ENCODE data around the gene FATE1. TPM values are rescaled to one million over a fixed set of nuclear protein-coding genes. Genes with fewer than 3 reads are reported as not detected.

FATE1 gene
- total RNA-seq, 2 experiments from 2014 or later = not detected

DNA sequence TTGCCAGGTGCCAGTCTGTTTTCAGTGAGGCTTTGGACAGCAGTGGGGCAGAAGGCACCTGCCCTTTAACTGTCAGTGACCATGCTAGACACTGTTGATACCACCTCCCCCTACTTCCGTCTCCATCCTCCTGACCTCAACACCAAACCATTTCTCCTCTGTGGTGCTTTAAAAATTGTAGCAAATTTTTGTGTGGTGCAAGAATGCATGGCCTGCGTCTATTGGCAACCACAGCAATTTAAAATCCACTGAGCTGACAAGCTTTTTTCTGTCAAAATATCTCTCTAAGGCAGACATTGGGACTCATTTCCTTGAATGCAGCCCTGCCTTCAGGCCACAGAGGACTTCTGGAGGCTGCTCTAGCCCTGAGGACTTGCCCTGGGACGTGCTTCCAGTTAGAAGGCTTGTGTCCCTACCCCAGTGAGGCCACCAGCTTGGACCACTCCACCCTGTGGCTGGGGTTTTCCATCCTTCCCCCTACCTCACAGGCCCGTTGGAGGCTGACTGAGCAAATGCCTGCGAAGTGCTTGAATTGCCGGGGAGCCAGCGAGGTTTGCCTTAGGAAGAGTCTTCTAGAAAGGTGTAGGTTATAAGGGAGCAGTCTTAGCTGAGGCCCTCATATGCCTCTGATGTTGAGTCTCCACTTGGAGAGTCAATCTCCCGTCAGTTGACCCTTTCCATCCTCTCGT, 13.7 kb upstream of the FATE1 start:
- no peaks in the 10 kb centered on the region for H3K36me3 ChIP-seq (ENCODE audit: insufficient read depth, low read length)
- H3K27ac Mint-ChIP-seq = no peak overlapping the region
- no peaks in the 10 kb centered on the region for H3K9me3 ChIP-seq (ENCODE audit: control insufficient read depth in 1 of 2, insufficient read depth in 1 of 2, low read length in 2 of 2)
- no peaks in the 10 kb centered on the region for H3K27me3 Mint-ChIP-seq
- TF ChIP-seq, protein P1, sequence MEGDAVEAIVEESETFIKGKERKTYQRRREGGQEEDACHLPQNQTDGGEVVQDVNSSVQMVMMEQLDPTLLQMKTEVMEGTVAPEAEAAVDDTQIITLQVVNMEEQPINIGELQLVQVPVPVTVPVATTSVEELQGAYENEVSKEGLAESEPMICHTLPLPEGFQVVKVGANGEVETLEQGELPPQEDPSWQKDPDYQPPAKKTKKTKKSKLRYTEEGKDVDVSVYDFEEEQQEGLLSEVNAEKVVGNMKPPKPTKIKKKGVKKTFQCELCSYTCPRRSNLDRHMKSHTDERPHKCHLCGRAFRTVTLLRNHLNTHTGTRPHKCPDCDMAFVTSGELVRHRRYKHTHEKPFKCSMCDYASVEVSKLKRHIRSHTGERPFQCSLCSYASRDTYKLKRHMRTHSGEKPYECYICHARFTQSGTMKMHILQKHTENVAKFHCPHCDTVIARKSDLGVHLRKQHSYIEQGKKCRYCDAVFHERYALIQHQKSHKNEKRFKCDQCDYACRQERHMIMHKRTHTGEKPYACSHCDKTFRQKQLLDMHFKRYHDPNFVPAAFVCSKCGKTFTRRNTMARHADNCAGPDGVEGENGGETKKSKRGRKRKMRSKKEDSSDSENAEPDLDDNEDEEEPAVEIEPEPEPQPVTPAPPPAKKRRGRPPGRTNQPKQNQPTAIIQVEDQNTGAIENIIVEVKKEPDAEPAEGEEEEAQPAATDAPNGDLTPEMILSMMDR (IDR thresholded peaks at IDR 0.05) = no peak
- no peak overlapping the region for H3K4me3 Mint-ChIP-seq
- DNase-seq = no peak
- ATAC-seq (ENCODE audit: poor library complexity) = no peak
- POLR2A ChIA-PET = no interaction called here
- H3K4me3 ChIP-seq (ENCODE audit: low read length) = no peak overlapping the region
- intact Hi-C loops (cut with DNase I, micrococcal nuclease) = no loop called here
- H3K36me3 Mint-ChIP-seq (ENCODE audit: low read depth) = no peaks in the 10 kb centered on the region
- H3K9me3 Mint-ChIP-seq = no peaks in the 10 kb centered on the region
- no peaks in the 10 kb centered on the region for H3K27me3 ChIP-seq (ENCODE audit: control insufficient read depth in 1 of 2, insufficient read depth in 2 of 2, low read length in 2 of 2)
- CTCF ChIA-PET = no interaction called here
- no peak overlapping the region for H3K27ac ChIP-seq (ENCODE audit: low read depth in 1 of 2, low read length in 2 of 2)
- no peaks in the 10 kb centered on the region for H3K4me1 Mint-ChIP-seq (ENCODE audit: low read depth)
- no peaks in the 10 kb centered on the region for H3K4me1 ChIP-seq (ENCODE audit: insufficient read depth, low read length)

DNA sequence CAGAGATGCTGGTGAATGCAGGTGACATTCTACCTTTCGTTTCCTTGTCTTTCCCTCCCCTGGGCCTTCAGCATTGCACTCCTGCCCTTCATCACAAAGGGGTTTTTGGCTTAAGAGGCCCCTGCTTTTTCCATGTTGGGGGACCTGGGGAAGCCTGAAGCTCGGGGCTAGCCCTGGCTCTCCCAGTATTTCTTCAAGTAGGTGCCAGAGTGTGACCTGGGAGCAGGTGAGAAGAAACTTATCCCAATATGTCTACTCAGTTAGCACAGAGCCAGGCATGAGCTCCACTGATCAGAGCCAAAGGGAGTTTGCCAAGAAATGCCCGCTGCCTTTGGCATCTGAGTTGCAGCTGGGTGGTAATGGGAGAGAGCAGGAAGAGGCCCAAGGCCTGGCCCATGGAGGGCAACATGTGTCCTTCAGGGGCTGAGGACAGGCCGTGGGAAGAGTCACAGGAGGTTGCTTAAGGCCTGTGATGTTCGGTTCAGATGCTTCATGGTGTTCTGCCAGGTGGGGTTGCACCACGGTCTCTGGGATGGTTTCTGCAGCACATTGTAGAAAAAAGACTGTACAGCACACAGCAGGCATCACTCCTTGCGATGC, 13.0 kb upstream of the FATE1 start:
- Histone ChIP-seq H3K4me1 (ENCODE audit: insufficient read depth, low read length) (no peaks in the 10 kb centered on the region), H3K9me3 (ENCODE audit: control insufficient read depth in 1 of 2, insufficient read depth in 1 of 2, low read length in 2 of 2) (no peaks in the 10 kb centered on the region), H3K36me3 (ENCODE audit: insufficient read depth, low read length) (no peaks in the 10 kb centered on the region), H3K4me3 (ENCODE audit: low read length) (no peak overlapping the region), H3K27me3 (ENCODE audit: control insufficient read depth in 1 of 2, insufficient read depth in 2 of 2, low read length in 2 of 2) (no peaks in the 10 kb centered on the region), H3K27ac (ENCODE audit: low read depth in 1 of 2, low read length in 2 of 2) (no peak overlapping the region)
- ATAC-seq (ENCODE audit: poor library complexity) (no peak), DNase-seq (no peak)
- H3K4me3 Mint-ChIP-seq = no peak overlapping the region
- no peaks in the 10 kb centered on the region for H3K9me3 Mint-ChIP-seq
- ChIA-PET CTCF (interaction anchor here (0.6 kb wide), 1 partner anchor 410 kb away, joined by 3 read pairs; no protein-coding TSS in a partner anchor), POLR2A (no interaction called here)
- intact Hi-C loops (cut with DNase I, micrococcal nuclease) = no loop called here
- no peaks in the 10 kb centered on the region for H3K36me3 Mint-ChIP-seq (ENCODE audit: low read depth)
- no peaks in the 10 kb centered on the region for H3K27me3 Mint-ChIP-seq
- no peaks in the 10 kb centered on the region for H3K4me1 Mint-ChIP-seq (ENCODE audit: low read depth)
- TF ChIP-seq, protein P1 (IDR thresholded peaks at IDR 0.05) = no peak
- H3K27ac Mint-ChIP-seq = no peak overlapping the region

DNA sequence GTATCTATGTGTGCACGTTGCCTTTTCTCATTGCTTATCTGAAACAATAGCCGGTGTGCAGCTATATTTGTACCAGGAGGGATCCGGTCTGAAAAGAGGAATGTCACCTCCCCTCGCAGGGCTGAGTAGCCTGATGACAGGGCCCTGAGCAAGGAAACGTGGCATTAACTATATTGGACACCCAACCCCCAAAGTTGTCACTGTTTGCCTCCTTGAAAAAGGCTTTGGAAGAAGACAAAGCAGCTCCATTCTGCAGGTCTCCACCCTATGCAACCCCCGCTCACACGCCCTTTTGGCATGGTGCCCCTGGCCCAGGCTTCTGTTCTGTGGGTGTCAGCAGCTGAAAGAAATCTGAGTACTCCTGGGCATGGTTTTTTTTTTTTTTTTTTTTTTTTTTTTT, 12.3 kb upstream of the FATE1 start:
- Histone ChIP-seq H3K27me3 (ENCODE audit: control insufficient read depth in 1 of 2, insufficient read depth in 2 of 2, low read length in 2 of 2) (no peaks in the 10 kb centered on the region), H3K27ac (ENCODE audit: low read depth in 1 of 2, low read length in 2 of 2) (no peak overlapping the region), H3K4me1 (ENCODE audit: insufficient read depth, low read length) (no peaks in the 10 kb centered on the region), H3K9me3 (ENCODE audit: control insufficient read depth in 1 of 2, insufficient read depth in 1 of 2, low read length in 2 of 2) (no peaks in the 10 kb centered on the region), H3K36me3 (ENCODE audit: insufficient read depth, low read length) (no peaks in the 10 kb centered on the region), H3K4me3 (ENCODE audit: low read length) (no peak overlapping the region)
- Mint-ChIP-seq H3K4me3 (no peak overlapping the region), H3K27me3 (no peaks in the 10 kb centered on the region), H3K9me3 (no peaks in the 10 kb centered on the region), H3K4me1 (ENCODE audit: low read depth) (no peaks in the 10 kb centered on the region), H3K27ac (no peak overlapping the region), H3K36me3 (ENCODE audit: low read depth) (no peaks in the 10 kb centered on the region)
- ChIA-PET POLR2A (no interaction called here), CTCF (interaction anchor here (0.6 kb wide), 1 partner anchor 410 kb away, joined by 3 read pairs; no protein-coding TSS in a partner anchor)
- DNase-seq (no peak), ATAC-seq (ENCODE audit: poor library complexity) (no peak)
- TF ChIP-seq, protein P1 (IDR thresholded peaks at IDR 0.05) = no peak
- intact Hi-C loops (cut with DNase I, micrococcal nuclease) = no loop called here

All from CD4-positive, alpha-beta T cell (primary cell).